Osteoblast (primary cell): ENCODE results near the gene XPOT. TPM values are rescaled to one million over a fixed set of nuclear protein-coding genes. Genes with fewer than 3 reads are reported as not detected.

ENCODE experiments used
- DNase-seq: peaks from one replicate; pipeline ENCODE4 v3.0.0; 2011; ENCODE audit warnings: low spot score, mixed read lengths; ENCODE audit not compliant: insufficient read length; ENCODE audit errors: missing footprints
- H2AFZ ChIP-seq: 2 replicates; pipeline ENCODE4 v1.6.0; 2011; ENCODE audit warnings: mild to moderate bottlenecking, low read length
- H3K27ac ChIP-seq: 2 replicates; pipeline ENCODE4 v1.5.1; 2011; ENCODE audit warnings: mild to moderate bottlenecking, low read depth, low read length, moderate library complexity
- H3K27me3 ChIP-seq: 2 replicates; pipeline ENCODE4 v1.6.0; 2012; ENCODE audit warnings: mild to moderate bottlenecking, control low read depth, inconsistent platforms, low read length, moderate library complexity; ENCODE audit not compliant: insufficient read depth
- H3K36me3 ChIP-seq: 2 replicates; pipeline ENCODE4 v1.5.1; 2011; ENCODE audit warnings: mild to moderate bottlenecking, low read length, control low read depth, moderate library complexity; ENCODE audit not compliant: insufficient read depth
- H3K4me1 ChIP-seq: 2 replicates; pipeline ENCODE4 v1.5.1; 2011; ENCODE audit warnings: mild to moderate bottlenecking, low read length, control low read depth, moderate library complexity; ENCODE audit not compliant: insufficient read depth
- H3K4me2 ChIP-seq: 2 replicates; pipeline ENCODE4 v1.6.0; 2011; ENCODE audit warnings: mild to moderate bottlenecking, low read length; ENCODE audit not compliant: insufficient read depth
- H3K4me3 ChIP-seq: fragments of 200-600 bp; sonication (generic); 3 replicates; pipeline ENCODE4 v1.5.1; 2012; ENCODE audit warnings: mild to moderate bottlenecking, low read length, inconsistent platforms; ENCODE audit not compliant: insufficient read depth
- H3K79me2 ChIP-seq: 2 replicates; pipeline ENCODE4 v1.6.0; 2012; ENCODE audit warnings: mild to moderate bottlenecking, low read length, control low read depth, inconsistent platforms; ENCODE audit not compliant: insufficient read depth
- H3K9me3 ChIP-seq: 2 replicates; pipeline ENCODE4 v1.5.1; 2011; ENCODE audit warnings: low read depth, low read length, control low read depth
- H4K20me1 ChIP-seq: 2 replicates; pipeline ENCODE4 v1.6.0; 2012; ENCODE audit warnings: mild to moderate bottlenecking, low read length, control low read depth; ENCODE audit not compliant: insufficient read depth
- CTCF ChIP-seq: IDR thresholded peaks from 2 replicates; pipeline ENCODE4 v1.5.1; 2011; ENCODE audit warnings: mild to moderate bottlenecking, low read depth, low read length, moderate library complexity; ENCODE audit errors: extremely low read depth
- total RNA-seq: library from RNA; depleted of rRNA; stranded (reverse); fragments of >200 nt; gene quantifications from 2 replicates; pipeline ENCODE4 v1.2.3, GENCODE V29; 2012

Gene XPOT
- total RNA-seq, 1 donor: 217 TPM

GRCh38 chr12:64431791-64432190, 27.6 kb downstream of the XPOT start:
- DNase-seq: no peak
- Histone ChIP-seq H3K27me3 (no peaks in the 10 kb centered on the region), H3K4me1 (no peaks in the 10 kb centered on the region), H2AFZ (no peak overlapping the region), H3K79me2 (peaks cover 6% of the 10 kb centered on the region), H3K4me2 (no peak overlapping the region), H3K27ac (no peak overlapping the region), H3K9me3 (no peaks in the 10 kb centered on the region), H4K20me1 (no peaks in the 10 kb centered on the region), H3K36me3 (peaks cover 92% of the 10 kb centered on the region), H3K4me3 (no peak overlapping the region)
- no peak for TF ChIP-seq CTCF

GRCh38 chr12:64433915-64434314, 29.7 kb downstream of the XPOT start:
- H3K79me2 ChIP-seq: peaks cover 8% of the 10 kb centered on the region
- no peak overlapping the region for H3K4me3 ChIP-seq
- H3K27ac ChIP-seq: no peak overlapping the region
- no peaks in the 10 kb centered on the region for H3K4me1 ChIP-seq
- no peaks in the 10 kb centered on the region for H4K20me1 ChIP-seq
- no peak for DNase-seq
- peaks cover 96% of the 10 kb centered on the region for H3K36me3 ChIP-seq
- H2AFZ ChIP-seq: no peak overlapping the region
- TF ChIP-seq CTCF: no peak
- no peaks in the 10 kb centered on the region for H3K27me3 ChIP-seq
- H3K4me2 ChIP-seq: no peak overlapping the region
- no peaks in the 10 kb centered on the region for H3K9me3 ChIP-seq

GRCh38 chr12:64440100-64440499, 35.9 kb downstream of the XPOT start:
- Histone ChIP-seq H3K9me3 (no peaks in the 10 kb centered on the region), H4K20me1 (no peaks in the 10 kb centered on the region), H3K4me3 (no peak overlapping the region), H3K27me3 (no peaks in the 10 kb centered on the region), H3K4me2 (no peak overlapping the region), H2AFZ (no peak overlapping the region), H3K27ac (no peak overlapping the region), H3K79me2 (peaks cover 7% of the 10 kb centered on the region), H3K36me3 (peaks cover 92% of the 10 kb centered on the region), H3K4me1 (no peaks in the 10 kb centered on the region)
- no peak for DNase-seq
- TF ChIP-seq CTCF: no peak

- Histone ChIP-seq H2AFZ (no peak overlapping the region), H3K4me3 (no peak overlapping the region), H3K27me3 (no peaks in the 10 kb centered on the region), H3K36me3 (peaks cover 72% of the 10 kb centered on the region), H4K20me1 (no peaks in the 10 kb centered on the region), H3K9me3 (no peaks in the 10 kb centered on the region), H3K4me2 (no peak overlapping the region), H3K4me1 (no peaks in the 10 kb centered on the region), H3K79me2 (peaks cover 3% of the 10 kb centered on the region), H3K27ac (no peak overlapping the region)
- TF ChIP-seq CTCF: no peak
- no peak for DNase-seq
Measured at GRCh38 chr12:64445490-64445889, 41.3 kb downstream of the XPOT start.
